Activated CD4-positive, alpha-beta memory T cell treated with anti-CD3 and anti-CD28 coated beads for 36 hours (primary cell): Measurements from ENCODE around the gene GOLGA7B. TPM values are rescaled to one million over a fixed set of nuclear protein-coding genes. Genes with fewer than 3 reads are reported as not detected.
A peak's percentile ranks its signal among the peaks of the same experiment; 100 is the strongest.

Experiments
- CTCF ChIA-PET: fragments of 350-600 bp; sonication (Branson Sonifier 250); formaldehyde crosslinking; loops from one replicate; lab custom pipeline; 2021; ENCODE audit warnings: antibody characterized with exemption, inconsistent platforms; lab: Charles Lee
- POLR2A ChIA-PET: fragments of 350-600 bp; sonication (Branson Sonifier 250); formaldehyde crosslinking; loops from one replicate; lab custom pipeline; 2021; ENCODE audit warnings: antibody characterized with exemption; lab: Charles Lee
- DNase-seq: peaks from one replicate; pipeline ENCODE4 v3.0.0-alpha.2; 2020
- H3K27ac Mint-ChIP-seq: one replicate; pipeline ENCODE4 v1.8.0; 2021; ENCODE audit warnings: mixed read lengths
- H3K27me3 Mint-ChIP-seq: one replicate; pipeline ENCODE4 v1.8.0; 2021; ENCODE audit warnings: mixed read lengths
- H3K36me3 Mint-ChIP-seq: one replicate; pipeline ENCODE4 v1.8.0; 2021; ENCODE audit warnings: mixed read lengths
- H3K4me1 Mint-ChIP-seq: one replicate; pipeline ENCODE4 v1.8.0; 2021; ENCODE audit warnings: low read depth, mixed read lengths
- H3K4me3 Mint-ChIP-seq: one replicate; pipeline ENCODE4 v1.8.0; 2021; ENCODE audit warnings: mild to moderate bottlenecking, mixed read lengths
- H3K9me3 Mint-ChIP-seq: one replicate; pipeline ENCODE4 v1.8.0; 2021; ENCODE audit warnings: mixed read lengths
- intact Hi-C: fragments of 100-400 bp; cut with micrococcal nuclease; formaldehyde crosslinking; loops from one replicate; pipeline ENCODE4 v1.15.1; 2023
- total RNA-seq, 2 experiments: library from RNA; stranded (reverse); gene quantifications; one replicate each; pipeline ENCODE4 v1.2.3, GENCODE V29; 2021

Gene GOLGA7B
- total RNA-seq, 2 experiments from 2014 or later: 0.86 to 0.87 TPM

GRCh38 chr10:97889461-97890265 is 40.0 kb downstream of the GOLGA7B start:
- ChIA-PET CTCF (interaction anchor here (0.9 to 1.5 kb wide), 2 partner anchors 37 to 98 kb away, joined by 4 to 8 read pairs; no protein-coding TSS in a partner anchor), POLR2A (no interaction called here)
- H3K9me3 Mint-ChIP-seq: no peaks in the 10 kb centered on the region
- no peak overlapping the region for H3K4me3 Mint-ChIP-seq
- intact Hi-C loops: no loop called here
- DNase-seq: peak; percentile 58
- H3K27me3 Mint-ChIP-seq: peaks cover 1% of the 10 kb centered on the region
- peaks cover 3% of the 10 kb centered on the region for H3K4me1 Mint-ChIP-seq
- H3K27ac Mint-ChIP-seq: no peak overlapping the region
- H3K36me3 Mint-ChIP-seq: no peaks in the 10 kb centered on the region

- no peak overlapping the region for H3K4me3 Mint-ChIP-seq
- DNase-seq: no peak
- H3K36me3 Mint-ChIP-seq: no peaks in the 10 kb centered on the region
- H3K27me3 Mint-ChIP-seq: peaks cover 4% of the 10 kb centered on the region
- intact Hi-C loops: no loop called here
- H3K27ac Mint-ChIP-seq: no peak overlapping the region
- H3K4me1 Mint-ChIP-seq: peaks cover 3% of the 10 kb centered on the region
- CTCF ChIA-PET: no interaction called here
- no peaks in the 10 kb centered on the region for H3K9me3 Mint-ChIP-seq
- POLR2A ChIA-PET: no interaction called here
Observed at GRCh38 chr10:97891497-97892167, 42.0 kb downstream of the GOLGA7B start.

DNA sequence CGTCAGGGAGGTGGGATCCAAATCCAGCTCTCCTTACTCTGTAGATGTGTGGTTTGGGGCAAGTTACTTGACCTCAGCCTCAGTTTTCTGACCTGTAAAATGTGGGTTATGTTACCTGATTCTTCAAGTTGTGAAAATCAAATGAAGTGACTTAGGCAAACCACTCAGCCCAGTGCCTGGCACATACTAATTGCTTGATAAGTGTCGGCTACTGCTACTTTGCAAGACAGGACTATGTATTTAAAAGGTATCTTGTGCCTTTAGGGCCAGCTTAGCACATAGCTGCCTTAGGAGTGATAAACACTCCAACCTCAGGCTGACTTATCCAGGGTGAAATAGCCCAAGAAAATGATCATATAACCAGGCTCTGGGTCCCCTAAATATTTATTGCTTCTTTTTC is 42.9 kb downstream of the GOLGA7B start:
- POLR2A ChIA-PET: no interaction called here
- H3K27me3 Mint-ChIP-seq: peaks cover 4% of the 10 kb centered on the region
- peaks cover 3% of the 10 kb centered on the region for H3K4me1 Mint-ChIP-seq
- CTCF ChIA-PET: no interaction called here
- intact Hi-C loops: no loop called here
- no peaks in the 10 kb centered on the region for H3K36me3 Mint-ChIP-seq
- H3K4me3 Mint-ChIP-seq: no peak overlapping the region
- DNase-seq: no peak
- no peak overlapping the region for H3K27ac Mint-ChIP-seq
- H3K9me3 Mint-ChIP-seq: no peaks in the 10 kb centered on the region

DNA sequence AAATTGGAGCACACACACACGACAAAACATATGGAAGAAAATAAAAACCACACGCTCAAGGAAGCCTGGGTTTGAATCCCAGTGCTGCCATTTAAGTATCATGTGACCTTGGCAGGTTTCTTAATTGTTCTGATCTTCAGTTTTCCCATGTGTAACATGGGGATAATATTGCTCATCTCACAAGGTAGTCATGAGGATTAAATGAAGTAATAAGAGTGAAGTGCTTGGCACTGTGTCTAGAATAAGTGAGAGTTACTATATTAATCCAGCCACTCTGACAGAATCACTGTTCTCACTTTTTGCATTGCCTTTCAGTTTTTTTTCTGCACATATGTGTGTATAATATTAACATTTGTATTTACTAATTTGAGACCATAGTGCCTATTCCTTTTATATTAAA is 43.3 kb downstream of the GOLGA7B start:
- intact Hi-C loops: no loop called here
- no peak overlapping the region for H3K4me3 Mint-ChIP-seq
- peaks cover 4% of the 10 kb centered on the region for H3K27me3 Mint-ChIP-seq
- H3K9me3 Mint-ChIP-seq: no peaks in the 10 kb centered on the region
- POLR2A ChIA-PET: no interaction called here
- DNase-seq: no peak
- no peak overlapping the region for H3K27ac Mint-ChIP-seq
- CTCF ChIA-PET: no interaction called here
- peaks cover 3% of the 10 kb centered on the region for H3K4me1 Mint-ChIP-seq
- no peaks in the 10 kb centered on the region for H3K36me3 Mint-ChIP-seq

GRCh38 chr10:97894092-97894491 is 44.4 kb downstream of the GOLGA7B start:
- no peak for DNase-seq
- no peaks in the 10 kb centered on the region for H3K9me3 Mint-ChIP-seq
- ChIA-PET POLR2A (no interaction called here), CTCF (interaction anchor here (0.7 kb wide), 1 partner anchor 102 kb away, joined by 3 read pairs; no protein-coding TSS in a partner anchor)
- peaks cover 4% of the 10 kb centered on the region for H3K27me3 Mint-ChIP-seq
- H3K36me3 Mint-ChIP-seq: no peaks in the 10 kb centered on the region
- intact Hi-C loops: no loop called here
- no peak overlapping the region for H3K4me3 Mint-ChIP-seq
- no peaks in the 10 kb centered on the region for H3K4me1 Mint-ChIP-seq
- no peak overlapping the region for H3K27ac Mint-ChIP-seq

DNA sequence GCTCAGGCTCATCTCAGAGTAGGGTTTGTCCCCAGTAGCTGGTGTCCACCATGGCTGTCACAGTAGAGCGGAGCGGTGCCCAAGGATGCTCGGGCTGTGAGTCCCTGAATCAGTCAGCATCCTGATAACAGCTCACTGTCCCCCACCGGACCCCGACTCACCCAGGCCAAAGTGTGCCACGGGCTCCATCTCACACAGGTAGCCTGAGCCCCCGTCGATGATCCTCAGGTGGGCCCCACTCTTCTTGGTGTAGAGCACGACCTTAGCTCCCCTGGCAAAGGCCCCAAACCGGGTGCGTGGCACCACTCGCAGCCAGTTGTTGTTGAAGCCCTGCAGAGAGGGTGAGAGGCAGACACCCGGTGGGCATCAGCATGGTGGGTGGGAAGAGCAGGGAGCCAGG is 45.4 kb downstream of the GOLGA7B start:
- no peak for DNase-seq
- POLR2A ChIA-PET: no interaction called here
- Mint-ChIP-seq H3K36me3 (no peaks in the 10 kb centered on the region), H3K9me3 (no peaks in the 10 kb centered on the region), H3K27ac (no peak overlapping the region), H3K4me1 (no peaks in the 10 kb centered on the region), H3K27me3 (peaks cover 4% of the 10 kb centered on the region), H3K4me3 (no peak overlapping the region)
- CTCF ChIA-PET: no interaction called here
- intact Hi-C loops: no loop called here

GRCh38 chr10:97895915-97896314 is 46.3 kb downstream of the GOLGA7B start:
- DNase-seq: no peak
- peaks cover 4% of the 10 kb centered on the region for H3K27me3 Mint-ChIP-seq
- ChIA-PET CTCF (no interaction called here), POLR2A (no interaction called here)
- H3K36me3 Mint-ChIP-seq: no peaks in the 10 kb centered on the region
- H3K4me1 Mint-ChIP-seq: no peaks in the 10 kb centered on the region
- H3K27ac Mint-ChIP-seq: no peak overlapping the region
- H3K9me3 Mint-ChIP-seq: no peaks in the 10 kb centered on the region
- H3K4me3 Mint-ChIP-seq: no peak overlapping the region
- intact Hi-C loops: no loop called here

DNA sequence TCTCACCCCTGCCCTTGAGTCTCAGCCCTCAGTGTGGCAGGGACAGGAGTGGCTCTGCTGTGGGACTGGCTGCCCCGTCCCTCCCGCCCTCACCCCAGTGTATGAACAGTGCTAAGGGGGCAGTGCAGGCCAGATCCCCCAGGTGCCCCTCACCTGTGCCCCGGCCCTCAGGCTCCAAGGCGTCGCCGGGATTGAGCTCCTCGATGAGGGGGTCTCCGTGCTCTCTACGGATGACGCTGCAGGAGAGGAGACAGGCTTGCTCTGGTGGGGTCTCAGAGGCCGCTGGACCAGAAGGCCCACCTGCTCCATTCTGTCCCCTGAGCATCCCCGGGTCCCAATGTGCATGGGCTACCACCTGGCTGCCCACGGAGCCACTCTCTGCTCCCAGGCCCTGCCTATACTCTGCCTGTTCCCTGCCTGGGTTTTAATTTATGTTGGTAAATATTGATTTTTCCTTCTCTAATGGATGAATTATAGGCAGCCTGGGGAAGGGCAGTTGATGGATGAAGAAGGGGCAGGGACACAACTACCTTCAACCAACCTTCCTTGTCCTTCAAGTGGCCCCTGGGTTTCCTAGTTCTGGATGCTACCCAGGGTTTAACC is 47.2 kb downstream of the GOLGA7B start:
- peaks cover 6% of the 10 kb centered on the region for H3K27me3 Mint-ChIP-seq
- CTCF ChIA-PET: no interaction called here

DNA sequence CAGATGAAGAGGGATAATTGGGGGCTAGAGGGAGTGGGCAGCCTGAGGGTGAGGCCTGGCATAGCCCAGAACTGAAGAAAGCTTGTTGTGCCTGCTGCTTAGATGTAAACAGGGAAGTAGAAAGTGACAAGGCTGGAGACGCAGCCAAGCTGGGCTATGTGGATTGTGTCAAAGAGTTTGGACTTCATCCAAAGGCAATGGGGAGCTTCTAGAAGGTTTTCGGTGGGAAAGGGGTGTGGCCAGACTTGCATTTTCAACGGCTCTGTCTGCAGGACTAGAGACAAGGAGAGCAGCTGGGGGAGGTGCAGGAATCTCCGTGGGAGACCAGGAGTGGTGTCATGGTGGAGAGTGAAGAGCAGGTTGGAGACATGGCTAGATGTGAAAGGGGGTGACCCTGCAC is 48.8 kb downstream of the GOLGA7B start:
- no peaks in the 10 kb centered on the region for H3K36me3 Mint-ChIP-seq
- intact Hi-C loops: no loop called here
- H3K9me3 Mint-ChIP-seq: no peaks in the 10 kb centered on the region
- no peak for DNase-seq
- no peak overlapping the region for H3K27ac Mint-ChIP-seq
- H3K27me3 Mint-ChIP-seq: peaks cover 4% of the 10 kb centered on the region
- POLR2A ChIA-PET: no interaction called here
- no peak overlapping the region for H3K4me3 Mint-ChIP-seq
- no peaks in the 10 kb centered on the region for H3K4me1 Mint-ChIP-seq
- CTCF ChIA-PET: interaction anchor here (1.2 to 1.7 kb wide), 2 partner anchors 17 to 29 kb away, joined by 3 to 8 read pairs; no protein-coding TSS in a partner anchor

More for the DNA sequence above, 47.2 kb downstream of the GOLGA7B start:
- Mint-ChIP-seq H3K36me3 (no peaks in the 10 kb centered on the region), H3K27ac (no peak overlapping the region), H3K4me1 (no peaks in the 10 kb centered on the region), H3K9me3 (no peaks in the 10 kb centered on the region), H3K4me3 (no peak overlapping the region)
- POLR2A ChIA-PET: interaction anchor here (0.9 kb wide), 1 partner anchor 15 kb away, joined by 3 read pairs; no protein-coding TSS in a partner anchor
- no peak for DNase-seq
- intact Hi-C loops: no loop called here

DNA sequence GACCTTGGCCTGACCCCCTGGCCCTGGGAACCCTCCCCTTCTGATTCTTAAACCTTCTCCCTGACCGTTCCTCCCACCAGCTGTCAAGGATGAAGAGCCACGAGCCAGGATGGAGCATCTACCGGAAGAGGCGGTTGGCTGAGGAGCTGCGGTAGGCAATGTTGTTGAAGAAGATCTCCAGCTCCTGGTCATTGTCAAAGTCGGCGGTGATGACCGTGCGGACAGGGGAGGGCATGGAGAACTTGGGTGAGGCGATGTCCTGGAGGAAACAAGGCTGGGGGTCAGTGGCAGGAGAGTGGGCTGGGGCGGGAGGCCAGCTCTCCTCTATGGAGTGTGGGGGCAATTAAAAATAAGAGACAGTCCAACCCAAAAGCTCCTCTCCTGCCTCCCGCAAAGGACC is 51.7 kb downstream of the GOLGA7B start:
- Mint-ChIP-seq H3K4me1 (no peaks in the 10 kb centered on the region), H3K27ac (no peak overlapping the region), H3K9me3 (no peaks in the 10 kb centered on the region), H3K27me3 (peaks cover 12% of the 10 kb centered on the region), H3K36me3 (no peaks in the 10 kb centered on the region), H3K4me3 (no peak overlapping the region)
- CTCF ChIA-PET: interaction anchor here (1.6 kb wide), 1 partner anchor 14 kb away, joined by 10 read pairs; no protein-coding TSS in a partner anchor
- POLR2A ChIA-PET: no interaction called here
- no peak for DNase-seq
- intact Hi-C loops: no loop called here

DNA sequence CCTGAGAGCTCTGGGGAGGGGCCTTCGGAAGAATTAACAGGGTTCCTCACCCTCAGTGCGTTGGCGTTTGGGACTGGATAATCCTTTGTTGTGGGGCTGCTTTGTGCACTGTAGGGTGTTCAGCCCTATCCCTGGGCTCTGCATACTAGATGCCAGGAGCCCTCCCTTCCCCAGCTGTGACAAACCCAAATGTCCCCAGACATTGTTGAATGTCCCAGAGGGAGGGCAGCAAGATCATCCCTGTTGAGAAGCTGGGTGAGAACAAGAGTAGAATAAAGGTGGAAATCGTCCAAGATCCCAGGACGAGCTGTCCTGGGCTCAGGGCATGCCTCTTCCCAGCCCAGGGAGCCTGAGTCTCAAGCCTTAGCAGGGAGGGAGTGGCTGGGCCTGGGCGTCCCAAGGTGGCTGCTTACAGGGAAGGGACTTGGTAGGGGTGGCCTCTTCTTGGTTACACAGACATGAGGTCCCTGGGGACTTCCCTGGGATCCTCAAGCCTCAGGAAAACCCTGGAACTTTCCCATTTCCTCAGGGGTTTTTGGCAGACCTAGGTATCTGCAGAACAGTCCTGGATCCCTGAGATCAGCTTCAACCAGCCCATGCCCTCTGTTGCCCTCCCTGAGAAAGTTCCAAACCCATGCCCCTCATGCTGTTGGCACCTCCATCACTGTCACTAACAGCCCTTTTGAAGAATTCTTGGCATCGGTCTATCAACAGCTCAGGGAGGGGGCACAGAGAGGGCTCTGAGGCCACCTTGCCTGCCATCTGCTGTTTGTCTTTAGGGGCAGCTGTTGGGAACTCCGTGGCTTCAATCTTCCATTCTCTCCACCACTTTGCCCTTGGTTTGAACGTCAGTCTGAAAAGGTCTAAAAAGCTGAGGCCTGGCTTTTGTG is 53.7 kb downstream of the GOLGA7B start:
- Mint-ChIP-seq H3K9me3 (no peaks in the 10 kb centered on the region), H3K4me3 (no peak overlapping the region), H3K36me3 (no peaks in the 10 kb centered on the region), H3K27me3 (peaks cover 15% of the 10 kb centered on the region), H3K4me1 (no peaks in the 10 kb centered on the region), H3K27ac (no peak overlapping the region)
- ChIA-PET CTCF (interaction anchor here (1.6 to 3.4 kb wide), 4 partner anchors 12 to 142 kb away, joined by 4 to 15 read pairs (median 10); no protein-coding TSS in a partner anchor), POLR2A (interaction anchor here (0.6 kb wide), 1 partner anchor 87 kb away, joined by 3 read pairs; no protein-coding TSS in a partner anchor)
- intact Hi-C loops: no loop called here
- DNase-seq: no peak
